ENCODE measurements around the gene TWF2.

TWF2 gene

GRCh38 chr3:52195823-52196331 is 43.1 kb downstream of the TWF2 start:
- Mint-ChIP-seq H3K27ac (no peak overlapping the region), H3K4me3 (no peak overlapping the region), H3K4me1 (peaks cover 32% of the 10 kb centered on the region), H3K9me3 (no peaks in the 10 kb centered on the region), H3K27me3 (no peaks in the 10 kb centered on the region), H3K36me3 (peaks cover 3% of the 10 kb centered on the region)

GRCh38 chr3:52195291-52195597 is 43.7 kb downstream of the TWF2 start:
- H3K27me3 Mint-ChIP-seq, result no peaks in the 10 kb centered on the region
- peaks cover 2% of the 10 kb centered on the region for H3K36me3 Mint-ChIP-seq
- no peak overlapping the region for H3K27ac Mint-ChIP-seq
- no peak overlapping the region for H3K4me3 Mint-ChIP-seq
- H3K4me1 Mint-ChIP-seq, result peaks cover 28% of the 10 kb centered on the region
- no peaks in the 10 kb centered on the region for H3K9me3 Mint-ChIP-seq

GRCh38 chr3:52194485-52195290 is 44.3 kb downstream of the TWF2 start:
- no peaks in the 10 kb centered on the region for H3K9me3 Mint-ChIP-seq
- peaks cover 25% of the 10 kb centered on the region for H3K4me1 Mint-ChIP-seq
- H3K4me3 Mint-ChIP-seq, result no peak overlapping the region
- no peaks in the 10 kb centered on the region for H3K36me3 Mint-ChIP-seq
- no peaks in the 10 kb centered on the region for H3K27me3 Mint-ChIP-seq
- H3K27ac Mint-ChIP-seq, result no peak overlapping the region

- no peak overlapping the region for H3K4me3 Mint-ChIP-seq
- H3K9me3 Mint-ChIP-seq, result no peaks in the 10 kb centered on the region
- no peak overlapping the region for H3K27ac Mint-ChIP-seq
- H3K27me3 Mint-ChIP-seq, result no peaks in the 10 kb centered on the region
- H3K4me1 Mint-ChIP-seq, result peaks cover 11% of the 10 kb centered on the region
- no peaks in the 10 kb centered on the region for H3K36me3 Mint-ChIP-seq
Measured at GRCh38 chr3:52193065-52193464, 45.9 kb downstream of the TWF2 start.

- H3K9me3 Mint-ChIP-seq, result no peaks in the 10 kb centered on the region
- no peaks in the 10 kb centered on the region for H3K36me3 Mint-ChIP-seq
- H3K27ac Mint-ChIP-seq, result no peak overlapping the region
- no peaks in the 10 kb centered on the region for H3K27me3 Mint-ChIP-seq
- no peaks in the 10 kb centered on the region for H3K4me1 Mint-ChIP-seq
- H3K4me3 Mint-ChIP-seq, result no peak overlapping the region
Measured at GRCh38 chr3:52191663-52192062, 47.3 kb downstream of the TWF2 start.

- no peaks in the 10 kb centered on the region for H3K27me3 Mint-ChIP-seq
- H3K27ac Mint-ChIP-seq, result no peak overlapping the region
Measured at GRCh38 chr3:52190294-52191074, 48.5 kb downstream of the TWF2 start.

GRCh38 chr3:52188556-52188955 is 50.4 kb downstream of the TWF2 start:
- Mint-ChIP-seq H3K4me3 (no peak overlapping the region), H3K4me1 (no peaks in the 10 kb centered on the region), H3K27ac (no peak overlapping the region), H3K27me3 (no peaks in the 10 kb centered on the region), H3K9me3 (no peaks in the 10 kb centered on the region), H3K36me3 (no peaks in the 10 kb centered on the region)

More at GRCh38 chr3:52190294-52191074, 48.5 kb downstream of the TWF2 start:
- Mint-ChIP-seq H3K4me1 (no peaks in the 10 kb centered on the region), H3K36me3 (no peaks in the 10 kb centered on the region), H3K9me3 (no peaks in the 10 kb centered on the region), H3K4me3 (no peak overlapping the region)

GRCh38 chr3:52186729-52187128 is 52.2 kb downstream of the TWF2 start:
- Mint-ChIP-seq H3K36me3 (no peaks in the 10 kb centered on the region), H3K9me3 (no peaks in the 10 kb centered on the region), H3K27ac (no peak overlapping the region), H3K4me1 (no peaks in the 10 kb centered on the region), H3K27me3 (no peaks in the 10 kb centered on the region), H3K4me3 (no peak overlapping the region)

- no peak overlapping the region for H3K27ac Mint-ChIP-seq
- H3K4me1 Mint-ChIP-seq, result no peaks in the 10 kb centered on the region
- H3K27me3 Mint-ChIP-seq, result no peaks in the 10 kb centered on the region
- H3K9me3 Mint-ChIP-seq, result no peaks in the 10 kb centered on the region
- H3K36me3 Mint-ChIP-seq, result no peaks in the 10 kb centered on the region
- H3K4me3 Mint-ChIP-seq, result no peak overlapping the region
Measured at GRCh38 chr3:52185837-52186236, 53.1 kb downstream of the TWF2 start.

- Mint-ChIP-seq H3K4me3 (no peak overlapping the region), H3K27me3 (no peaks in the 10 kb centered on the region), H3K36me3 (no peaks in the 10 kb centered on the region), H3K4me1 (no peaks in the 10 kb centered on the region), H3K9me3 (no peaks in the 10 kb centered on the region), H3K27ac (no peak overlapping the region)
Measured at GRCh38 chr3:52185311-52185710, 53.6 kb downstream of the TWF2 start.

GRCh38 chr3:52184690-52185089 is 54.3 kb downstream of the TWF2 start:
- no peaks in the 10 kb centered on the region for H3K27me3 Mint-ChIP-seq
- no peaks in the 10 kb centered on the region for H3K9me3 Mint-ChIP-seq
- H3K4me3 Mint-ChIP-seq, result no peak overlapping the region
- no peaks in the 10 kb centered on the region for H3K36me3 Mint-ChIP-seq
- no peaks in the 10 kb centered on the region for H3K4me1 Mint-ChIP-seq
- no peak overlapping the region for H3K27ac Mint-ChIP-seq

- Mint-ChIP-seq H3K27ac (no peak overlapping the region), H3K36me3 (no peaks in the 10 kb centered on the region), H3K4me3 (no peak overlapping the region), H3K27me3 (no peaks in the 10 kb centered on the region), H3K9me3 (no peaks in the 10 kb centered on the region), H3K4me1 (no peaks in the 10 kb centered on the region)
Measured at GRCh38 chr3:52183786-52184445, 55.0 kb downstream of the TWF2 start.

GRCh38 chr3:52182691-52183090 is 56.3 kb downstream of the TWF2 start:
- H3K9me3 Mint-ChIP-seq, result no peaks in the 10 kb centered on the region
- no peaks in the 10 kb centered on the region for H3K4me1 Mint-ChIP-seq
- no peak overlapping the region for H3K4me3 Mint-ChIP-seq
- no peak overlapping the region for H3K27ac Mint-ChIP-seq
- H3K27me3 Mint-ChIP-seq, result no peaks in the 10 kb centered on the region
- H3K36me3 Mint-ChIP-seq, result no peaks in the 10 kb centered on the region

- H3K9me3 Mint-ChIP-seq, result no peaks in the 10 kb centered on the region
- H3K36me3 Mint-ChIP-seq, result no peaks in the 10 kb centered on the region
- H3K27ac Mint-ChIP-seq, result no peak overlapping the region
- H3K4me1 Mint-ChIP-seq, result no peaks in the 10 kb centered on the region
- no peak overlapping the region for H3K4me3 Mint-ChIP-seq
- no peaks in the 10 kb centered on the region for H3K27me3 Mint-ChIP-seq
Measured at GRCh38 chr3:52182196-52182595, 56.8 kb downstream of the TWF2 start.

- no peak overlapping the region for H3K4me3 Mint-ChIP-seq
- H3K9me3 Mint-ChIP-seq, result no peaks in the 10 kb centered on the region
- H3K36me3 Mint-ChIP-seq, result no peaks in the 10 kb centered on the region
- H3K4me1 Mint-ChIP-seq, result no peaks in the 10 kb centered on the region
- no peak overlapping the region for H3K27ac Mint-ChIP-seq
- no peaks in the 10 kb centered on the region for H3K27me3 Mint-ChIP-seq
Measured at GRCh38 chr3:52181543-52181942, 57.4 kb downstream of the TWF2 start.

Measured in activated naive CD4-positive, alpha-beta T cell treated with anti-CD3 and anti-CD28 coated beads, Interleukin-2, amount 50 U/mL, for 24 hours (primary cell).